MCF 10A (cell line): ENCODE data around the gene SMURF2. TPM values are rescaled to one million over a fixed set of nuclear protein-coding genes. Genes with fewer than 3 reads are reported as not detected.

ENCODE experiments used
- BruUV-seq: library from RNA; stranded (reverse); fragments of 400-500 nt; replicated peaks from 2 replicates; lab custom pipeline; 2021; lab: Mats Ljungman, UMichigan
- CTCF ChIA-PET: fragments of 300-600 bp; sonication (Branson Sonifier 250); formaldehyde crosslinking; extraction: SDS; loops from one replicate; lab custom pipeline; 2021; ENCODE audit warnings: antibody characterized with exemption, inconsistent platforms; lab: Yijun Ruan, JAX
- POLR2A ChIA-PET: fragments of 300-600, 350-650 bp; sonication (Branson Sonifier 250); formaldehyde crosslinking; extraction: SDS; loops from one replicate; lab custom pipeline; 2020; ENCODE audit warnings: antibody characterized with exemption, inconsistent platforms; lab: Yijun Ruan, JAX
- DNase-seq: peaks from one replicate; pipeline ENCODE4 v3.0.0-alpha.2; 2018; ENCODE audit not compliant: unreplicated experiment
- H3K27ac Mint-ChIP-seq: one replicate; pipeline ENCODE4 v1.8.0; 2022; ENCODE audit warnings: mild to moderate bottlenecking, low read depth, mixed read lengths; ENCODE audit not compliant: unreplicated experiment
- H3K27me3 Mint-ChIP-seq: one replicate; pipeline ENCODE4 v1.8.0; 2022; ENCODE audit warnings: mixed read lengths; ENCODE audit not compliant: insufficient read depth, unreplicated experiment
- H3K36me3 Mint-ChIP-seq: one replicate; pipeline ENCODE4 v1.8.0; 2022; ENCODE audit warnings: mild to moderate bottlenecking, moderate library complexity, mixed read lengths; ENCODE audit not compliant: insufficient read depth, unreplicated experiment
- H3K4me1 Mint-ChIP-seq: one replicate; pipeline ENCODE4 v1.8.0; 2022; ENCODE audit warnings: mixed read lengths; ENCODE audit not compliant: insufficient read depth, unreplicated experiment
- H3K4me3 Mint-ChIP-seq: one replicate; pipeline ENCODE4 v1.8.0; 2022; ENCODE audit warnings: mild to moderate bottlenecking, moderate library complexity, mixed read lengths; ENCODE audit not compliant: unreplicated experiment
- H3K9me3 Mint-ChIP-seq: one replicate; pipeline ENCODE4 v1.8.0; 2022; ENCODE audit warnings: mixed read lengths; ENCODE audit not compliant: unreplicated experiment
- intact Hi-C: fragments of 100-400 bp; cut with micrococcal nuclease; formaldehyde crosslinking; loops from 2 replicates; pipeline ENCODE4 v1.14.1; 2022
- total RNA-seq: library from RNA; stranded (reverse); gene quantifications from 2 replicates; pipeline ENCODE4 v1.2.3, GENCODE V29; 2022
- TF ChIP-seq, protein P1 (sequence below): fragments of 200-600 bp; IDR thresholded peaks from one replicate; pipeline ENCODE4 v1.8.0; 2022; ENCODE audit warnings: antibody characterized with exemption, mild to moderate bottlenecking; ENCODE audit not compliant: unreplicated experiment

SMURF2 gene
- total RNA-seq, 1 experiment from 2014 or later: 55.8 TPM

DNA sequence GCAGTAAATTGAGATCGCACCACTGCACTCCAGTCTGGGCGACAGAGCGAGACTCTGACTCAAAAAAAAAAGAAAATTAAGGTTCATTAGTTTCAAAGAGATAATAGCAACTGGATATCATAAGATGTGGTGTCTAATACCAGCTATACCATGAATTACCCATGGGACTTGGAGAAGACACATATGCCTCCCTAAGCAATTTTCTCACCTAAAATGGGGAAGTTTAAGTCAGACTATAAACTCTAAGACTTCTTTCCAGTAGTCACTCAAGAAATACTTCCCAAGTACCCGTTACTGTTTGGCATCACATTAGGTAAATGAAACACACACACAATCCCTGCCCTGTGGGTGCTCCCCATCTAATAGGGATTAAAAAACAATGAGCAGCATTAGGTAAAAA, 22.6 kb downstream of the SMURF2 start:
- CTCF ChIA-PET: interaction anchor here (0.6 kb wide), 1 partner anchor 132 kb away, joined by 3 read pairs; no protein-coding TSS in a partner anchor
- BruUV-seq: no TSS peak
- POLR2A ChIA-PET: interaction anchor here (0.6 to 1.6 kb wide), 4 partner anchors 10 to 43 kb away, joined by 3 to 8 read pairs (median 4); no protein-coding TSS in a partner anchor

DNA sequence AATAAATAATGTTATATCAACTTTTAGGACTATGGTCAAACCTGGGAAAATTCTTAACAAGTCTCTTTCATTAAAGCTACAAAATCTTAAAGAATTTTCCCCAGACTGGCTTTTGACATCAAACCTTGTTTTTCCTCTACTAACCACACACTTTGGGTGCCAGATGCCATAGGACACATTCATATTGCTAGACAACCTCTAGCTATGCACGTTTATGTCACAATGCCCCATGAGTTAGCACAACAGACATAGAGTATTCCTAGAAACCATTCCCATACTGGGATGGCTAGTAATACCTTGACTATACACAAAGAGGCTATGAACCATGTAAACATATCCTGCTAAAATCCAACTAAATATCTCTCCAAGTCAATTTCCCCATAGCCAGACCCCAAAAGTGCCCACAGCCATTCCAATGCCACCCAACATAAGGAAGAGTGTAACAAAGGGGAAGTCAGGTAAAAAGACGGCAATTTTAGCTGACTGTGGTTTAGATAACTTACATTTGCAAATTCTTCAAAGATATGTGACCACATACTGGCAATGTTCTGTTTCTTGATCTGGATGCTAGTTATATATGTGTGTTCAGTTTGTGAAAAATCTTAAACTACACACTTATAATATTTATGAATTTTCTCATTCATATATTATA, 23.4 kb downstream of the SMURF2 start:
- TF ChIP-seq, protein P1, sequence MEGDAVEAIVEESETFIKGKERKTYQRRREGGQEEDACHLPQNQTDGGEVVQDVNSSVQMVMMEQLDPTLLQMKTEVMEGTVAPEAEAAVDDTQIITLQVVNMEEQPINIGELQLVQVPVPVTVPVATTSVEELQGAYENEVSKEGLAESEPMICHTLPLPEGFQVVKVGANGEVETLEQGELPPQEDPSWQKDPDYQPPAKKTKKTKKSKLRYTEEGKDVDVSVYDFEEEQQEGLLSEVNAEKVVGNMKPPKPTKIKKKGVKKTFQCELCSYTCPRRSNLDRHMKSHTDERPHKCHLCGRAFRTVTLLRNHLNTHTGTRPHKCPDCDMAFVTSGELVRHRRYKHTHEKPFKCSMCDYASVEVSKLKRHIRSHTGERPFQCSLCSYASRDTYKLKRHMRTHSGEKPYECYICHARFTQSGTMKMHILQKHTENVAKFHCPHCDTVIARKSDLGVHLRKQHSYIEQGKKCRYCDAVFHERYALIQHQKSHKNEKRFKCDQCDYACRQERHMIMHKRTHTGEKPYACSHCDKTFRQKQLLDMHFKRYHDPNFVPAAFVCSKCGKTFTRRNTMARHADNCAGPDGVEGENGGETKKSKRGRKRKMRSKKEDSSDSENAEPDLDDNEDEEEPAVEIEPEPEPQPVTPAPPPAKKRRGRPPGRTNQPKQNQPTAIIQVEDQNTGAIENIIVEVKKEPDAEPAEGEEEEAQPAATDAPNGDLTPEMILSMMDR: no peak
- H3K36me3 Mint-ChIP-seq: peaks cover 16% of the 10 kb centered on the region
- H3K9me3 Mint-ChIP-seq: no peaks in the 10 kb centered on the region
- H3K27ac Mint-ChIP-seq: peak overlapping the region; percentile 46
- POLR2A ChIA-PET: interaction anchor here (0.6 to 1.6 kb wide), 6 partner anchors 10 to 132 kb away, joined by 3 to 8 read pairs (median 4); partner anchors contain the start of gene CEP95
- no TSS peak for BruUV-seq
- intact Hi-C loops: no loop called here
- H3K27me3 Mint-ChIP-seq: no peaks in the 10 kb centered on the region
- DNase-seq: no peak
- no peak overlapping the region for H3K4me3 Mint-ChIP-seq
- H3K4me1 Mint-ChIP-seq: peaks cover 29% of the 10 kb centered on the region
- CTCF ChIA-PET: interaction anchor here (1.1 kb wide), 1 partner anchor 13 kb away, joined by 3 read pairs; no protein-coding TSS in a partner anchor

More for the DNA sequence above, 22.6 kb downstream of the SMURF2 start:
- no peak overlapping the region for H3K4me3 Mint-ChIP-seq
- TF ChIP-seq, protein P1: no peak
- H3K27me3 Mint-ChIP-seq: no peaks in the 10 kb centered on the region
- intact Hi-C loops: no loop called here
- peaks cover 29% of the 10 kb centered on the region for H3K4me1 Mint-ChIP-seq
- H3K36me3 Mint-ChIP-seq: peaks cover 10% of the 10 kb centered on the region
- H3K27ac Mint-ChIP-seq: no peak overlapping the region
- H3K9me3 Mint-ChIP-seq: no peaks in the 10 kb centered on the region
- DNase-seq: no peak

DNA sequence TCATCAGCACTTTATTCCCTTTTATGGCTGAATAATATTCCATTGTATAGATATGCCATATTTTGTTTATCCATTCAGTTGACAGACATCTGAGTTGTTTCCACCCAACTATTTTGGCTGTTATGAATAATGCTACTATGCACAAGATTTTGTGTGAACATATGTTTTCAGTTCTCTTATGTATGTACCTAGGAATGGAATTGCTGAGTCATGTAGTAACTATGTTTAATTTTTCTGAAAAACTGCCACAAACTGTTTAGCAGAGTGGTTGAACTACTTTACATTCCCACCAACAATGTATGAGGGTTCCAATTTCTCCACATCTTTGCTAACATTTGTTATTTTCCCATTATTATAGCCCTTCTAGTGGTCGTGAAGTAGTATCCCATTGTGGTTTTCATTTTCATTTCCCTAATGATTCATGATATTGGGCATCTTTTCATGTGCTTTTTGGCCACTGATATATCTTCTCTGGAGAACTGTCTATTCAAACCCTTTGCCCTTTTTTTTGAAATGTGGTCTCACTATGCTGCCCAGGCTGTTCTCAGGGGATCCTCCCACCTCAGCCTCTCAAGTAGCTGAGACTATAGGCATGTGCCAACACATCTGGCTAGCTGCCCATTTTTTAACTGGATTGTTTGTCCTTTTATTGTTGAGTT, 26.3 kb downstream of the SMURF2 start:
- peak overlapping the region; percentile 80 for H3K27ac Mint-ChIP-seq
- ChIA-PET POLR2A (interaction anchor here (0.7 to 1.6 kb wide), 2 partner anchors 13 to 17 kb away, joined by 4 to 7 read pairs; no protein-coding TSS in a partner anchor), CTCF (interaction anchor here (0.6 to 1.0 kb wide), 3 partner anchors 11 to 328 kb away, joined by 3 to 5 read pairs (median 3); no protein-coding TSS in a partner anchor)
- H3K9me3 Mint-ChIP-seq: no peaks in the 10 kb centered on the region
- peaks cover 28% of the 10 kb centered on the region for H3K4me1 Mint-ChIP-seq
- DNase-seq: peak; percentile 54
- peaks cover 16% of the 10 kb centered on the region for H3K36me3 Mint-ChIP-seq
- H3K4me3 Mint-ChIP-seq: peak overlapping the region; percentile 33
- intact Hi-C loops: no loop called here
- TF ChIP-seq, protein P1: no peak
- H3K27me3 Mint-ChIP-seq: no peaks in the 10 kb centered on the region
- no TSS peak for BruUV-seq

DNA sequence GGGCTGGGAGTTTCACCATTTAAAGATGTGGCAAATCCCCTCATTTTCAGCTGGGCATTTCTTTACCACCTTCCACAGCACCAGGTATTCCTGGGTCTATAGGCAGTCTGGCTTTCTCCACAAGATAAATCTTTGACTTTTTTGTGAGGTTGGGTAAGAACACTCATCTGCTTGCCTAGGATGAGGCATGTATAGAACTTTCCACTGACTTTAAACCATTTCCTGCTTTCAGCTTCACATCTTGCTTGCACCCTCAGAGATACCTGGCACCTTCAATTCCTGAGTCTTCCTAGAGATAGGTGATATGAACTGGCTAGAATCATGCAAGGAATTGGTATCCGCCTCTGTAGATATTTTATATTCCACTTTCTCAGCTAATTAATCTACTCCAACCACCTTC, 27.9 kb downstream of the SMURF2 start:
- Mint-ChIP-seq H3K27me3 (no peaks in the 10 kb centered on the region), H3K36me3 (peaks cover 16% of the 10 kb centered on the region), H3K27ac (no peak overlapping the region), H3K9me3 (no peaks in the 10 kb centered on the region), H3K4me3 (no peak overlapping the region), H3K4me1 (peaks cover 24% of the 10 kb centered on the region)
- ChIA-PET CTCF (interaction anchor here (0.5 kb wide), 1 partner anchor 16 kb away, joined by 4 read pairs; no protein-coding TSS in a partner anchor), POLR2A (interaction anchor here (0.6 to 2.5 kb wide), 6 partner anchors 11 to 138 kb away, joined by 3 to 11 read pairs (median 3); no protein-coding TSS in a partner anchor)
- no TSS peak for BruUV-seq
- intact Hi-C loops: no loop called here
- DNase-seq: no peak
- TF ChIP-seq, protein P1: no peak
